Esophagus muscularis mucosa (tissue), 4 donors: ENCODE data around the gene ATF5. TPM values are rescaled to one million over a fixed set of nuclear protein-coding genes. Genes with fewer than 3 reads are reported as not detected.

Source experiments
- DNase-seq: peaks from one replicate; pipeline ENCODE4 v3.0.0-alpha.2; 2017; ENCODE audit errors: extremely low spot score
- H3K27ac ChIP-seq, 4 donors: fragments of 200-600 bp; sonication (generic); replicated peaks in 1 of 4; 1 replicate in 3 of 4; 2 replicates in 1 of 4; pipeline ENCODE4 v1.5.1; 2016 to 2019; ENCODE audit warnings: mild to moderate bottlenecking in 1 of 4
- H3K27me3 ChIP-seq, 4 donors: fragments of 200-600 bp; sonication (generic); one replicate each; pipeline versions ENCODE4 v1.5.1 to v1.6.0; 2016 to 2019
- H3K36me3 ChIP-seq, 4 donors: fragments of 200-600 bp; sonication (generic); one replicate each; pipeline ENCODE4 v1.5.1; 2016 to 2019
- H3K4me1 ChIP-seq, 4 donors: fragments of 200-600 bp; sonication (generic); one replicate each; pipeline ENCODE4 v1.5.1; 2016 to 2019
- H3K4me3 ChIP-seq, 4 donors: fragments of 200-600 bp; sonication (generic); 1 replicate in 2 of 4; 2 replicates in 2 of 4; pipeline ENCODE4 v1.5.1; 2016 to 2019; ENCODE audit warnings: mild to moderate bottlenecking in 4 of 4, moderate library complexity in 1 of 4
- H3K9me3 ChIP-seq, 4 donors: fragments of 200-600 bp; sonication (generic); 1 replicate in 3 of 4; 2 replicates in 1 of 4; pipeline ENCODE4 v1.5.1; 2016 to 2019
- CTCF ChIP-seq, 3 experiments: fragments of 200-600 bp in 2 of 3; fragments of 450-650 bp in 1 of 3; sonication (generic) in 2 of 3; IDR thresholded peaks; one replicate each; pipeline ENCODE4 v1.5.1; 2017 to 2019; ENCODE audit warnings: antibody characterized with exemption in 3 of 3, mild to moderate bottlenecking in 2 of 3, moderate library complexity in 1 of 3
- EP300 ChIP-seq: sonication (generic); formaldehyde crosslinking; IDR thresholded peaks from one replicate; pipeline ENCODE4 v1.6.1; 2017; ENCODE audit warnings: antibody characterized with exemption
- POLR2A ChIP-seq: fragments of 450-650 bp; IDR thresholded peaks from one replicate; pipeline ENCODE4 v1.6.1; 2017; ENCODE audit warnings: antibody characterized with exemption, moderate library complexity, mild to moderate bottlenecking, low read depth
- POLR2AphosphoS5 ChIP-seq, 2 donors: sonication (generic); formaldehyde crosslinking; IDR thresholded peaks; one replicate each; pipeline ENCODE4 v1.6.1; 2017; ENCODE audit warnings: antibody characterized with exemption in 2 of 2
- WGBS: methylation state at CpG from one replicate; pipeline ENCODE4 v1.1.5; 2018; 5-methylcytosine and 5-hydroxymethylcytosine counted together
- intact Hi-C: fragments of 100-400 bp; cut with DNase I; formaldehyde crosslinking; loops from one replicate; pipeline ENCODE4 v1.15.1; 2023
- total RNA-seq, 4 donors: library from RNA; depleted of rRNA; stranded (reverse); fragments of >200 nt; gene quantifications; one replicate each; pipeline versions ENCODE4 v1.1.0 to v1.2.1, GENCODE V29; 2016

The ATF5 gene
- total RNA-seq, 4 donors from 2014 or later: 12.0 to 22.0 (median 14.4) TPM

- no peak for TF ChIP-seq EP300
- no peak for TF ChIP-seq CTCF (IDR thresholded peaks at IDR 0.05)
- no peak for TF ChIP-seq POLR2A
- TF ChIP-seq POLR2AphosphoS5 (IDR thresholded peaks at IDR 0.05): no peak
- Histone ChIP-seq H3K9me3 (no peaks in the 10 kb centered on the region), H3K27ac (no peak overlapping the region), H3K36me3 (no peaks in the 10 kb centered on the region), H3K27me3 (peaks cover 0 to 36% (median 0%) of the 10 kb centered on the region in 4 donors), H3K4me3 (no peak overlapping the region), H3K4me1 (peaks cover 6 to 25% (median 24%) of the 10 kb centered on the region in 4 donors)
- no peak for DNase-seq
- 65% methylated on average over 7 of the region's 7 CpGs for WGBS
- intact Hi-C loops: no loop called here
Measured at GRCh38 chr19:49953416-49953815, 24.4 kb downstream of the ATF5 start.

- H3K36me3 ChIP-seq: no peaks in the 10 kb centered on the region
- no peak for DNase-seq
- H3K27me3 ChIP-seq: peaks cover 0 to 39% (median 0%) of the 10 kb centered on the region in 4 donors
- no peak overlapping the region for H3K4me3 ChIP-seq
- 22% methylated on average over 12 of the region's 12 CpGs for WGBS
- no peaks in the 10 kb centered on the region for H3K9me3 ChIP-seq
- intact Hi-C loops: no loop called here
- H3K4me1 ChIP-seq: peaks cover 6 to 25% (median 24%) of the 10 kb centered on the region in 4 donors
- TF ChIP-seq EP300 (no peak), POLR2AphosphoS5 (IDR thresholded peaks at IDR 0.05) (no peak), POLR2A (no peak), CTCF (IDR thresholded peaks at IDR 0.05) (no peak)
- peak overlapping the region in 2 of 4 donors; percentile 3 to 43 for H3K27ac ChIP-seq
Measured at GRCh38 chr19:49954092-49954829, 25.3 kb downstream of the ATF5 start.

GRCh38 chr19:49954933-49955332 lies 25.9 kb downstream of the ATF5 start:
- DNase-seq: no peak
- Histone ChIP-seq H3K27me3 (peaks cover 0 to 35% (median 0%) of the 10 kb centered on the region in 4 donors), H3K36me3 (no peaks in the 10 kb centered on the region), H3K4me3 (no peak overlapping the region), H3K4me1 (peaks cover 6 to 25% (median 24%) of the 10 kb centered on the region in 4 donors), H3K27ac (peak overlapping the region in 1 of 4 donors; percentile 20), H3K9me3 (no peaks in the 10 kb centered on the region)
- 81% methylated on average over 11 of the region's 11 CpGs for WGBS
- TF ChIP-seq POLR2AphosphoS5 (IDR thresholded peaks at IDR 0.05): no peak
- no peak for TF ChIP-seq CTCF (IDR thresholded peaks at IDR 0.05)
- no peak for TF ChIP-seq EP300
- no peak for TF ChIP-seq POLR2A
- intact Hi-C loops: no loop called here

- Histone ChIP-seq H3K36me3 (no peaks in the 10 kb centered on the region), H3K9me3 (no peaks in the 10 kb centered on the region), H3K27me3 (peaks cover 0 to 27% (median 0%) of the 10 kb centered on the region in 4 donors), H3K27ac (no peak overlapping the region), H3K4me1 (peaks cover 6 to 25% (median 24%) of the 10 kb centered on the region in 4 donors), H3K4me3 (no peak overlapping the region)
- WGBS: 82% methylated on average over 9 of the region's 9 CpGs
- TF ChIP-seq POLR2A: no peak
- TF ChIP-seq EP300: no peak
- TF ChIP-seq POLR2AphosphoS5 (IDR thresholded peaks at IDR 0.05): no peak
- no peak for TF ChIP-seq CTCF (IDR thresholded peaks at IDR 0.05)
- DNase-seq: no peak
- intact Hi-C loops: no loop called here
Measured at GRCh38 chr19:49956115-49956495, 27.1 kb downstream of the ATF5 start.
